ENCODE measurements around the gene TLCD5.

The TLCD5 gene

DNA sequence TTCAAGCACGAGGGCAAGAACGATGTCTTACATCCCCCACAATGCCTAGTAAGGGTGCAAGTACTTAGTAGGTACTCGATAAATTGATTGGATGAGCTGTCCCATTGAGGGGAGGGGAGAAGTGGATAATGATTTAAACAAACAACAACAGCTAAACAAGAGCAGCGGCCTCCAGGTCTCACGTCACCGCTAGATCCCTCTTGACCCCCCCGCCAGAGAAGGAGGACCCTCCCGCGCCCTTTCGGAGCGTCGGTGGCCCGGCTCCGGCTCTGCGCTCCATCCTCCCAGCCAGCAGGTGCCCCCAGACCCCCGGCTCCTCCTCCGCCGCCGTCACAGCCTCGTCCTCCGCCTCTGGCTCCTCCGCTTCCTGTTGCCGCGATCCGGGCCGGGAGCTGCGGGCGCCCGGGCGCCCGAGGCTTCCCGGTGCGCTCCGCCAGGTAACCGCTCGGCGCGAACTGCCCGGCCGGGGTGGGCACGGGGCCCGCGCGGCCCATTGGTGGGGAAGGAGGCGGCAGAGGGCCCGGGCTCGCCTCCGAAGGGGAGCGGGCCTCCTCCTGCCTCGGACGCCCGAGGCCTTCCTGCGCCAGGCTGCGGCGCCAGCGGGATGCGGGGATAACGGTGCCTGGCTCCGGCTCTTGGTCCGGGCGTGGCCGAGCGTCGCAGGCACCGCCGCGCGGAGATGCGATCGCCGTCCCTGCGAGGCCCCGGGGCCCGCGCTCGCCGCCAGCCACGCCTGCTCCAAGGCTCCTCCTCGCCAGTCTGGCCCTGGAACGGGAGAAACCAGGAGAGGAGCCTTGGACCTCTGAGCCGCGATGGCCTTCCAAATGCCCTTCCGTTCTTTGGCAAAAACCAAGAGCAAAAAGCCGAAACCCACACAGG, at the start of gene TLCD5:
TSS of gene TLCD5 (plus strand) at position 368 of the 879 bp plus-strand sequence. CDS start 2,143 bp downstream, outside the sequence.
- DNase-seq (ENCODE audit: low spot score), result peak; percentile 76

GRCh38 chr11:120279502-120279901, 45.6 kb upstream of the TLCD5 start:
- DNase-seq (ENCODE audit: low spot score), result no peak

DNA sequence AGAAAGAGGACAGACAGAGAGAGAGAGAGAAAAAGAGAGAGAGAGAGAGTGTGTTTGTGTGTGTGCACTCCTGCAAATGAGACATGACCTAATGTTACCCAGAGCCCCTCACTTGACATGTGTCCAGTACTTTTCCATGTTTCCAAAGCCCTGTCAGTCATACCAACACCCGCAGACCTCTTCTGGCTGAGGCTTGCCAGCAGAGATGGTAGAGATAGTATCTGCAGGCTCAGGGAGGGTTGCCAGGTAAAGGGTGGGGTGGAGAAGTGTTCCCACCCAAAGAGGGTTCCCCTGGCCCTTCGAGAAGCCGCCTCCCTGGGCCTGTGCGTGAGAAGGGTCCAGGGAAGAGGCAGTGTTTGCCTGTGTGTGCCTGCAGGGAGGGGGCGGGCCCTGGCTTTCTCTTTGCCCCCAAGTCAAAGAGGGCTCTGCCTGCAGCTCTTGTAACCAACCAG, 44.5 kb upstream of the TLCD5 start:
- no peak for DNase-seq (ENCODE audit: low spot score)

GRCh38 chr11:120281143-120281795, 43.8 kb upstream of the TLCD5 start:
- DNase-seq (ENCODE audit: low spot score), result no peak

GRCh38 chr11:120283124-120283523, 42.0 kb upstream of the TLCD5 start:
- DNase-seq (ENCODE audit: low spot score), result no peak

GRCh38 chr11:120284272-120284671, 40.8 kb upstream of the TLCD5 start:
- DNase-seq (ENCODE audit: low spot score), result no peak

GRCh38 chr11:120285256-120285655, 39.8 kb upstream of the TLCD5 start:
- DNase-seq (ENCODE audit: low spot score), result no peak

- no peak for DNase-seq (ENCODE audit: low spot score)
Observed at GRCh38 chr11:120288021-120288420, 37.1 kb upstream of the TLCD5 start.

- DNase-seq (ENCODE audit: low spot score), result no peak
Observed at GRCh38 chr11:120289426-120289825, 35.7 kb upstream of the TLCD5 start.

DNA sequence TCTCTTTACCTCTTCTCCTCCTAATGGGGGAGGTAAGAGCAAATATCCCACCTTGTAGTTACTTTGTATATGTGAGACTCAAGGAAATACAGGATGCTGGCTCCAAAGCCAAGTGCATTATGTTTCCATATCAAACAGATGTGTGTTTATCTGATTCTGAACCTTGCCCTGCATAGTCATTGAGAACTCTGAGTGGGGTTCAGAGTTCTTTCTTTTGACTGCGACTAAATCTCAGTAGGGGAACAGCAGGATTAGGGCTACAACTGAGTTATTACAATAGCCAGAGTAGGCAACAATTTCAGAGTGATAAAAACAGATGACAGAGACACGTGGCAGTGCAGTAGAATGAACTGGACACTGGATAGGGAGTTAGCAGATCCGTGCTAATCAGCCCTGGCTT, 34.1 kb upstream of the TLCD5 start:
- no peak for DNase-seq (ENCODE audit: low spot score)

GRCh38 chr11:120293038-120293800, 31.9 kb upstream of the TLCD5 start:
- no peak for DNase-seq (ENCODE audit: low spot score)

GRCh38 chr11:120294096-120294495, 31.0 kb upstream of the TLCD5 start:
- DNase-seq (ENCODE audit: low spot score), result no peak

DNA sequence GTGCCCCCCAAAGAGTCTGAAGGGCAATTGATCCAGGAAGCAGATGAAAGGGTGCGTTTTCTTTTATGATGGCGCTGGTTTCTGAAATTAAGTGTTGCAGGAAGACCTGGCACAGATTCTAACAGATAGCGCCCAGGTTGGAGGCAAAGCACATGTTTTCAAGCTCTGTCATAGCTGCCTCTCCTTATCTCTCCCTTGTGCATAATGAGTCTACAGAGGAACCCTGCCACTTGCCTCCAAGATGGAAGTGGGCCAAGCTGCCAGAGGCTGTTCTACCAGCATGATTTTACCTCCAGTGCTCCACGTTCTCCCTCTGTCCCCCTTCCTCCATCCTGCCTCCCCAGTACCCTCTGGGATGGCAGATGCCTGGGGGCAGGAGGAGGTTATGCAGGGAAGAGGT, 30.0 kb upstream of the TLCD5 start:
- no peak for DNase-seq (ENCODE audit: low spot score)

DNA sequence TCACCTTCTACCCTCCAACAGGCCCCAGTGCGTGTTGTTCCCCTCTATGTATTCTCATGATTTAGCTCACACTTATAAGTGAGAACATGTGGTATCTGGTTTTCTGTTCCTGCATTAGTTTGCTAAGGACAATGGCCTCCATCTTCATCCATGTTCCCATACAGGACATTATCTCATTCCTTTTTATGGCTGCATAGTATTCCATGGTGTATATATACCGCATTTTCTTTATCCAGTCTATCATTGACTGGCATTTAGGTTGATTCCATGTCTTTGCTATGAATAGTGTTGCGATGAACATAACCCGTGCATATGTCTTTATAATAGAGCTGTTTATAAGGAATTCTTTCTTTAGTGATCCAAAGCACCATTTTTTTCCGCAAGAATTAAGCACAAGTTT, 28.5 kb upstream of the TLCD5 start:
- DNase-seq (ENCODE audit: low spot score), result no peak

GRCh38 chr11:120298461-120298860, 26.6 kb upstream of the TLCD5 start:
- DNase-seq (ENCODE audit: low spot score), result no peak

- DNase-seq (ENCODE audit: low spot score), result no peak
Observed at GRCh38 chr11:120302001-120302805, 22.9 kb upstream of the TLCD5 start.

DNA sequence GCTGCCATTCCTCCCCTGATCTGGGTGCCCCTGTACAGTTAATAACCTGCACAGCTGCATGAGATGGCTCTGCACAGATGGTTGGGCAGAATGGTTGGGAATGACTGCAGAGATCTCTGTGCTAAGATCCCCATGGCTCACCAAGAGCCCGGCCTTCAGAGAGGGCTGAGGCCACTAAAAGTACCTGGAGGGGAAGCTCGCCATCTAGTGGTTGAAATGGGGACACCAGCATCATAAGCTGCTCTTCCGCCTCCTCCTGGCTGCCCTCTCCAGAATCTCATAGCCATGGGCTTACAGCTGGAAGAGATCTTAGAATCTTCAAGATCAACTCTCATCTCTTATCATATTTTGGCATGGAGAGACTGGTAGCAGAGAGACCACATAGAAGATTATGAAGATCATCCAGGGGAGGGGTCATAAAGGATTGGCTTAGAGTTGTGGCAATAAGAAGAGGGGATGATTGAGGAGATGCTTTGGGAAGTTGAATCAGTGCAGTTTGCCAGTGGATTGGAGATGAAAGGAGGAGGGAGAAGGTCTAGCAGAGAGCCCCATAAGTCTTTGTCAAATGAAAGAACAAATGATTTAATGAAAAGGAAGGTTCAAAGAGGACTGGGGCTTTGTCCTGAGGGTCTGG, 22.0 kb upstream of the TLCD5 start:
- DNase-seq (ENCODE audit: low spot score), result peak; percentile 80

- no peak for DNase-seq (ENCODE audit: low spot score)
Observed at GRCh38 chr11:120304526-120304925, 20.6 kb upstream of the TLCD5 start.

GRCh38 chr11:120305286-120305685, 19.8 kb upstream of the TLCD5 start:
- no peak for DNase-seq (ENCODE audit: low spot score)

GRCh38 chr11:120306519-120307242, 18.4 kb upstream of the TLCD5 start:
- peak; percentile 83 for DNase-seq (ENCODE audit: low spot score)

GRCh38 chr11:120307476-120307875, 17.6 kb upstream of the TLCD5 start:
- DNase-seq (ENCODE audit: low spot score), result no peak
